HG03060 (cell line): ENCODE data around the gene SLCO2B1.

Experiments used
- ATAC-seq: cut with Tn5 transposase; IDR thresholded peaks from one replicate; pipeline ENCODE4 v1.9.1; 2021; ENCODE audit warnings: low read depth, moderate number of reproducible peaks; ENCODE audit not compliant: unreplicated experiment

The SLCO2B1 gene

GRCh38 chr11:75244052-75244814, 93.3 kb downstream of the SLCO2B1 start:
- no peak for ATAC-seq

GRCh38 chr11:75245356-75246005, 94.6 kb downstream of the SLCO2B1 start:
- ATAC-seq = no peak

DNA sequence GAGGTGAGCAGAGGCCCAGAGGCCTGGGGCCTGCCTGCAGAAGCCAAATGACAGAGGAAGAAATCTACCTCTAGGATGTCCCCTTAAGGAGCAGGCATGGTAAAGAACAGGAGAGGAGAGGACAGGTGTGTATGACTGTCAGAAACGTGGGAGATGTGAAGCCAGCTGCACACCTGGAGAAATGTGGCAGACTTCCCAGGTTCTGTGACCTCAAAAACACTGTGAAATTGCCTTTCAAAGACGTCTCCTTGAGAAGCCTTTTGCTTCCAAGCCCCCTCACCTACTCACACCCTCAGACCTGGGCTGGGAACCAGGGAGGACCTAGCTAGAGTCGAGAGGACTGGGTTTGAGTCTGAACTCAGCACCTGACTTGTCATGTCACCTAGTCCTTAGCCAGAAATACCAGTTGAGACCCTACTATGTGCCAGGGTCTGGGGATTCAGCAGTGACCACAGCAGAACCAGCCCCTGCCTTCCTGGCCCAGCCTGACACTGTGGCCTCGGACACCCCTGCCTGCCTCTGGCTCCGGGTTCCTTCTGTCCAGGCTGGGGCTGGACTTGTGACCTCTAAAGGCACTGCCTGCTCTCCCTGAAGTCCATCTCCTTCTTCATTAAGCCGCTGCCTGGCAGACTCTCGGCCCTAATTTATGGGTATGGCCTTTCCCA, 95.2 kb downstream of the SLCO2B1 start:
- ATAC-seq = no peak

DNA sequence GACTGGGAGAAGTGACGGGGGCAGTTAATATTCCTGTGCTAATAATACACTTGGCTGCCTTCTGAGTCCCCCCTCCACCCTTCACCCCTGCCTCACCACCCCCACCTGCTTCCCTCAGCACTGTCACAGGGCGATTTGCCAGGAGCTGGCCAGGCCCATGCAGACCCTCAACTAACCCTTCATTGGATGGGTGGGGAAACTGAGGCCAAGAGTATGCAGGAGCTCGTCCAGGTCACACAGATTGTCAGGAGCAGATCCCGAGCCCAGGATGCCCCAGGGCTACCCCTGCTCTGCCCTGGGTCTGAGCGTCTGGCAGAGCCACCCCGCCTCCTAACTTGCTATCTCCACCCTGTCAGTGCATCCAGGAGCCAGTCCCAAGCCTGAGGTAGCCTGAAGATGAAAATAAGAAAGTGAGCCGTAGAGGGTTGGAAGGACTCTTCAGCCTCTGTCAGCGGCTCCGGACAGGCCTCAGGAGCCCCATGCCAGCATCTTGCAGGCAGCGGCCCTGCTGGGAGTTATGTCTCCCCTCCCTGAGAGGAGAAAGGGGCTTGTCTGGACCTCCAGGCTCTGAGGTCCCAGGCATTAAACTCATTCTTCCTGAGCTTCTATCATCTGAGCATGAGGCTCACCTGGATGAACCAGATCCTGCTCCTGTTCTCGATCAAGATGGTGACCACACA, 95.9 kb downstream of the SLCO2B1 start:
- ATAC-seq = no peak

DNA sequence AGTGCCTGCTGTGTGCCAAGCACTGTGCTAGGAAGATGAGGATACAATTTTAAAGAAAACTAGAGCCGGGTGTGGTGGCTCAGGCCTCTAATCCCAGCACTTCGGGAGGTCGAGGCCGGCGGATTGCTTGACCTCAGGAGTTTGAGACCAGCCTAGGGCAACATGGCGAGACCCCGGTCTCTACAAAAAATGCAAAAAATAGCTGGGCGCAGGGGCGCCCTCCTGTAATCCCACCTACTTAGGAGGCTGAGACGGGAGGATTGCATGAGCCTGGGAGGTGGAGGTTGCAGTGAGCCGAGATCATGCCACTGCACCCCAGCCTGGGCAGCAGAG, 98.0 kb downstream of the SLCO2B1 start:
- ATAC-seq = no peak

GRCh38 chr11:75249704-75250103, 98.8 kb downstream of the SLCO2B1 start:
- no peak for ATAC-seq

DNA sequence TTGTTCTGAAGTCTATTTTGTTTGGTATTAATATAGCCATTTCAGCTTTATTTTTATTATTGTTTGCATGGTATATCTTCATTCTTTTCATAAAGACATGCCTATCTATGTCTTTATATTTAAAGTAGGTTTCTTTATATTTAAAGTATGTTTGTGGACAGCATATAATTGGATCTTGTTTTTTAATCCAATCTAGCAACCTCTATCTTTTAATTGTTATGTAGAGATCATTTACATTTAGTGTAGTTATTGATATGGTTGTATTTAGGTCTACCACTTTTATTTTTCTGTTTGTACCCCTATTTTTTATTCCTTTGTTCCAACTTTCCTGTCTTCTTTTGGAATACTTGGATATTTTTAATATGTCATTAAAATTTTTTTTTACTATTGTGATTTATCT, 103.4 kb downstream of the SLCO2B1 start:
- ATAC-seq = no peak
